ENCODE data around the gene GNG13.
"Not testable (repeated sequence)": the region's sequence is repeated elsewhere in the genome, so short reads cannot be mapped to it uniquely, and the experiment has no call there.

GNG13 gene

DNA sequence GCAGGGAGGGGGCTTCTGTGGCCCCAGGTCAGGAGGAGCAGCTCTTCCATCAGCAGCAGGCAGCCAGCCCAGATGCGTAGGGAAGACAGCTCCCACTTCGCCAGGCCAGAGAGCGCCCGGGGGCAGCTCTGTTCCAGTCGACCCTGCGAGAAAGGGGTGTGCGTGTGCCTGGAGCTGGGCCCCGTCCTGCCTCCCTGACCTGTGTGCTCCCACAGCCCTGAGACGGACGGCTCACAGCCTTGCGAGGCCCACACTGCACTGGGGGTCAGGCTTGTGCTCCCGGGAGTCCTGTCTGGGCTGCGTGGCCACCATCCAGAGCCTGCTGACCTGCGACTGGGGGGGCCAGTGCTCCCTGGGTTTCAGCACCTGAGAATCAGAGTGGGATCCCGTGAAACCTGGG lies 40.5 kb downstream of the GNG13 start:
- no peak for DNase-seq

DNA sequence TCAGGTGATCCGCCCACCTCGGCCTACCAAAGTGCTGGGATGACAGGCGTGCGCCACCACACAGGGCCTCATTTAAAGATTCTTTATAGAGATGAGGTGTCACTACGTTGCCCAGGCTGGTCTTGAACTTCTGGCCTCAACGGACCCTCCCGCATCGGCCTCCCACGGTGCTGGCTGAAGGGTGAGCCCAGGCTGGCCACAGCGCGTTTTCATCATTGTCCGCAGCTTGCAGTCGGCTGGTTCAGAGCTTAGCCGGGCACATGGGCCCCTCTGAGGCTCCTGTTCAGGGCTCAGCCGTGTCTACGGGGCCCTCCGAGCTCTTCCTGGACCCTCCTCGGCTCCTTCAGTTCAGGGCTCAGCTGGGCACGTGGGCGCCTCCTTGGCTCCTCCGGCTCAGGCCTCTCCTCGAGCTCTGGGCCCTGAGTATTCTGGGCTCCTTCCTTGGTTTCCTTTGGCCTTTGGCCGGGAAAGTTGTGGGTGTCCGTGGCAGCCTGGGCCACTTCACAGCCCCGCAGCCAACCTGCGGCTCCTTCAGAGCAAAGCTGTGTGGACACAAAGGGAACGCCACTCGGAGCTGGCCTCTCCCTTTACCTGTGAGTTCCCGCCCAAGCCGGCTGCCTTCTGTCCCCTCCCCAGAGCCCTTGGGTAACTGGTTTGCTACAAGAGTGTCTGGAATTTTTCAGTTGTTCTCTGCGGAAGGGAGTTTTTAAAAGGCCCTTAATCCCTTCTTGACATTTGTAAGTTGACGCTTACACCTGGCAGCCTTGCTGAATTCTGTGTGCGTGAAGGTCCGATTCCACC lies 41.2 kb downstream of the GNG13 start:
- no peak for DNase-seq

GRCh38 chr16:756428-756827 lies 44.1 kb downstream of the GNG13 start:
- no peak for DNase-seq

GRCh38 chr16:754656-755055 lies 45.9 kb downstream of the GNG13 start:
- DNase-seq = no peak

DNA sequence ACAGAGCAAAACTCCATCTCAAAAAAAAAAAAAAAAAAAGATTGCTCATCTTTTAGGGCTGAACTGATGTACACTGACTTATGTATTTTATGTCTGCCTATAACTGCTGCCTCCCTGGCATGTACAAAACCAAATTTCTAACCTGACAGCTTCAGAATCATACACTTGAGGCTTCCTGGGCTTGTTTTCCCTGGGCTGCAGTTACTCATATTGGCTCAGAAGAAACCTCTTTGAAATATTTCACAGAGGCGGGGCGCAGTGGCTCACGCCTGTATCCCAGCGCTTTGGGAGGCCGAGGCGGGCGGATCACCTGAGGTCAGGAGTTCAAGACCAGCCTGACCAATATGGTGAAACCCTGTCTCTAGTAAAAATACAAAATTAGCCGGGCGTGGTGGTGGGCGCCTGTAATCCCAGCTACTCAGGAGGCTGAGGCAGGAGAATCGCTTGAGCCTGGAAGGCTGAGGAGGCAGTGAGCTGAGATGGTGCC lies 46.4 kb downstream of the GNG13 start:
- DNase-seq = not testable (repeated sequence)

DNA sequence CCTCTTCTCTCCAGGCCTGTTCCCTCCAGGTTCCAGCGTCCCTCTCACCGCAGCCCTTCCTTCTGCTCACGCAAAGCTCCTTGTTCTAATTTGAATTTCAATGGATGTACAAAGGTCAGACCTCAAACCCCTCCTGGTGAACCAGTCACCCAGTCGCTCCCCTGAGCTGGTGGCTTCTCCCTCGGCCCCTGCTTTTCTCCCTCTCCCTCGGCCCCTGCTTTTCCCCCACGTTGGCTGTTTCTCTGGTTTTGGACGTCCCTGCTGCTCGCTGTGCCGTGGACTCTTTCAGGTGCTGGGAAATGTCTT lies 48.6 kb downstream of the GNG13 start:
- no peak for DNase-seq

GRCh38 chr16:751152-752006 lies 49.2 kb downstream of the GNG13 start:
- no peak for DNase-seq

DNA sequence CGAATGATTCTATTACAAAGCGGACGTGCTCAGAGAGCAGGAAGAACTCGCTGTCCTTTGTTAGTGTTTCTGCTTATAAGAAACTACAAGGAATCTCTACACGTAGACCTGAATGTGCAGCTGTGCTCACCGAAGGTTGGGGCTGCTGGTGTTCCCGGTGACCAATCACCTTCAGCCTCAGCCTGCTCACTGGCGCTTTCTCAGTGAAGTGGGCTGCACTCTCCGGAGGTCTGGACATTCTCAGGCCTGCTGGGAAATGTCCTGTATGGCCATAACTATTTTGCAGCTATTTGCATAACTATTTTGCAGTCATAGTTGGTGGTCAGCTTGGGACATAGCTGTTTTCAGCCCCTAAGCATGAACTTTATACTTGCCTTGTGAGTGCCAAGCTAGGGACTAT lies 50.0 kb downstream of the GNG13 start:
- DNase-seq = no peak

DNA sequence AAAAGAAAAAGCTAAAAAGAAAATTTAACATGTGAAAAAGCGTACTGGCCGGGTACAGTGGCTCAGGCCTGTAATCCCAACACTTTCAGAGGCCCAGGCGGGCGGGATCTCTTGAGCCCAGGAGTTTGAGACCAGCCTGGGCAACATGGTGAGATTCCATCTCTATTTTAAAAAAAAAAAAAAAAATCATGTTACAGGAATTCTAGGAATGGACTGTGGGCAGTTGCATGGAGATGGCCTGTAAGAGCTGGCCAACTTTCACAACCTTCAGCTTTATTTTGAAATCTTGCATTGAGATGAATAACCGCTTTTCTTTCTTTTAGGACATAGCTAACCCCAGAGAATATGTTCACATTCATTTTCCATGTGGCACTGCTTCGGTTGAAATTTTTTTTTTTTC lies 51.5 kb downstream of the GNG13 start:
- no peak for DNase-seq
